CD14-positive monocyte (primary cell): ENCODE measurements around the gene PRPF40B. TPM values are rescaled to one million over a fixed set of nuclear protein-coding genes. Genes with fewer than 3 reads are reported as not detected.

Experiments used
- DNase-seq, 3 donors: peaks; one replicate each; pipeline ENCODE4 v3.0.0-alpha.2; 2011 to 2022
- H2AFZ ChIP-seq: 2 replicates; pipeline ENCODE4 v1.6.0; 2012; ENCODE audit warnings: mild to moderate bottlenecking, low read depth, low read length, inconsistent platforms; ENCODE audit not compliant: insufficient read depth, poor library complexity, severe bottlenecking
- H3K27ac ChIP-seq, 2 donors: 1 replicate in 1 of 2; 2 replicates in 1 of 2; pipeline ENCODE4 v1.5.1; 2012 to 2013; ENCODE audit warnings: low read length in 2 of 2, control low read depth in 1 of 2, inconsistent platforms in 1 of 2, low read depth in 1 of 2, mild to moderate bottlenecking in 1 of 2
- H3K27me3 ChIP-seq, 2 donors: one replicate each; pipeline versions ENCODE4 v1.6.0 to v1.6.1; 2011 to 2013; ENCODE audit warnings: low read length in 2 of 2; ENCODE audit not compliant: control insufficient read depth in 2 of 2, insufficient read depth in 2 of 2
- H3K36me3 ChIP-seq, 2 donors: replicated peaks in 1 of 2; 1 replicate in 1 of 2; 2 replicates in 1 of 2; pipeline versions ENCODE4 v1.5.1 to v1.6.1; 2012 to 2013; ENCODE audit warnings: low read length in 2 of 2, control low read depth in 1 of 2, inconsistent platforms in 1 of 2, mild to moderate bottlenecking in 1 of 2; ENCODE audit not compliant: insufficient read depth in 2 of 2, control insufficient read depth in 1 of 2
- H3K4me1 ChIP-seq, 2 donors: 1 replicate in 1 of 2; 2 replicates in 1 of 2; pipeline versions ENCODE4 v1.5.1 to v1.6.1; 2012 to 2013; ENCODE audit warnings: low read length in 2 of 2, control low read depth in 1 of 2, inconsistent platforms in 1 of 2, mild to moderate bottlenecking in 1 of 2, moderate library complexity in 1 of 2; ENCODE audit not compliant: insufficient read depth in 2 of 2, control insufficient read depth in 1 of 2
- H3K4me2 ChIP-seq: replicated peaks from 2 replicates; pipeline ENCODE3; 2012; ENCODE audit warnings: low read length, moderate library complexity, mild to moderate bottlenecking; ENCODE audit not compliant: poor library complexity, severe bottlenecking; ENCODE audit errors: extremely low read depth
- H3K4me3 ChIP-seq, 3 experiments: fragments of 200-600 bp in 1 of 3; sonication (generic) in 1 of 3; replicated peaks in 1 of 3; 1 replicate in 2 of 3; 2 replicates in 1 of 3; pipeline ENCODE4 v1.5.1; 2011 to 2013; ENCODE audit warnings: low read length in 3 of 3, mild to moderate bottlenecking in 3 of 3, control low read depth in 2 of 3, low read depth in 2 of 3, inconsistent platforms in 1 of 3, moderate library complexity in 1 of 3
- H3K79me2 ChIP-seq: 2 replicates; pipeline ENCODE4 v1.6.0; 2012; ENCODE audit warnings: mild to moderate bottlenecking, control low read depth, inconsistent platforms, low read length, moderate library complexity; ENCODE audit not compliant: insufficient read depth
- H3K9ac ChIP-seq: 2 replicates; pipeline ENCODE4 v1.6.0; 2017; ENCODE audit warnings: low read length, mild to moderate bottlenecking; ENCODE audit not compliant: insufficient read depth, poor library complexity, severe bottlenecking
- H3K9me3 ChIP-seq, 2 donors: replicated peaks in 1 of 2; 1 replicate in 1 of 2; 2 replicates in 1 of 2; pipeline versions ENCODE4 v1.5.1 to v1.6.1; 2012 to 2013; ENCODE audit warnings: low read length in 2 of 2, control low read depth in 1 of 2; ENCODE audit not compliant: control insufficient read depth in 1 of 2, insufficient read depth in 1 of 2
- H4K20me1 ChIP-seq: 2 replicates; pipeline ENCODE4 v1.6.0; 2012; ENCODE audit warnings: mild to moderate bottlenecking, low read length, control low read depth, moderate library complexity; ENCODE audit not compliant: insufficient read depth
- H3K27ac Mint-ChIP-seq, 7 donors: one replicate each; pipeline ENCODE4 v1.8.0; 2020; ENCODE audit warnings: mild to moderate bottlenecking in 7 of 7, mixed read lengths in 7 of 7, moderate library complexity in 6 of 7, inconsistent platforms in 2 of 7
- H3K27me3 Mint-ChIP-seq, 3 donors: one replicate each; pipeline ENCODE4 v1.8.0; 2021 to 2022; ENCODE audit warnings: low read depth in 3 of 3, mild to moderate bottlenecking in 3 of 3, mixed read lengths in 3 of 3, moderate library complexity in 3 of 3, inconsistent platforms in 1 of 3
- H3K36me3 Mint-ChIP-seq, 2 donors: one replicate each; pipeline ENCODE4 v1.8.0; 2020; ENCODE audit warnings: mixed read lengths in 2 of 2, inconsistent platforms in 1 of 2, mild to moderate bottlenecking in 1 of 2
- H3K4me1 Mint-ChIP-seq: one replicate; pipeline ENCODE4 v1.8.0; 2020; ENCODE audit warnings: mild to moderate bottlenecking, mixed read lengths
- H3K4me3 Mint-ChIP-seq, 2 donors: one replicate each; pipeline ENCODE4 v1.8.0; 2020; ENCODE audit warnings: mild to moderate bottlenecking in 2 of 2, mixed read lengths in 2 of 2, moderate library complexity in 1 of 2
- H3K9me3 Mint-ChIP-seq, 7 donors: one replicate each; pipeline ENCODE4 v1.8.0; 2020 to 2022; ENCODE audit warnings: mixed read lengths in 7 of 7, mild to moderate bottlenecking in 6 of 7, moderate library complexity in 6 of 7, inconsistent platforms in 2 of 7
- WGBS: methylation state at CpG from one replicate; pipeline ENCODE4 v1.1.5; 2013; ENCODE audit warnings: missing lambda C conversion rate; ENCODE audit not compliant: insufficient coverage; 5-methylcytosine and 5-hydroxymethylcytosine counted together
- intact Hi-C, 2 donors: fragments of 100-400 bp; cut with micrococcal nuclease; formaldehyde crosslinking; loops; one replicate each; pipeline versions ENCODE4 v1.15.0 to v1.15.1; 2023
- polyA plus RNA-seq, 3 donors: library from polyadenylated mRNA; depleted of rRNA in 1 of 3; unstranded in 2 of 3; stranded (reverse) in 1 of 3; fragments of 300-500 nt in 2 of 3; fragments of >200 nt in 1 of 3; fragmentation: Illumina TruSeq in 2 of 3; gene quantifications; 1 replicate in 2 of 3; 2 replicates in 1 of 3; pipeline ENCODE4 v1.2.3, GENCODE V29; 2012 to 2021
- TF ChIP-seq, protein P1 (sequence below): fragments of 200-600 bp; IDR thresholded peaks from one replicate; pipeline ENCODE4 v1.8.0; 2022; ENCODE audit warnings: antibody characterized with exemption, mild to moderate bottlenecking

PRPF40B gene
- polyA plus RNA-seq, 3 donors, result 0.14 to 1.3 (median 0.57) TPM

- peaks cover 10% of the 10 kb centered on the region for H3K4me1 Mint-ChIP-seq
- H3K27ac ChIP-seq, result no peak overlapping the region
- no peaks in the 10 kb centered on the region for H3K9me3 Mint-ChIP-seq
- no peak overlapping the region for H3K4me2 ChIP-seq
- H3K27me3 Mint-ChIP-seq, result peaks cover 0 to 4% (median 3%) of the 10 kb centered on the region in 3 donors
- DNase-seq, result no peak
- TF ChIP-seq, protein P1, sequence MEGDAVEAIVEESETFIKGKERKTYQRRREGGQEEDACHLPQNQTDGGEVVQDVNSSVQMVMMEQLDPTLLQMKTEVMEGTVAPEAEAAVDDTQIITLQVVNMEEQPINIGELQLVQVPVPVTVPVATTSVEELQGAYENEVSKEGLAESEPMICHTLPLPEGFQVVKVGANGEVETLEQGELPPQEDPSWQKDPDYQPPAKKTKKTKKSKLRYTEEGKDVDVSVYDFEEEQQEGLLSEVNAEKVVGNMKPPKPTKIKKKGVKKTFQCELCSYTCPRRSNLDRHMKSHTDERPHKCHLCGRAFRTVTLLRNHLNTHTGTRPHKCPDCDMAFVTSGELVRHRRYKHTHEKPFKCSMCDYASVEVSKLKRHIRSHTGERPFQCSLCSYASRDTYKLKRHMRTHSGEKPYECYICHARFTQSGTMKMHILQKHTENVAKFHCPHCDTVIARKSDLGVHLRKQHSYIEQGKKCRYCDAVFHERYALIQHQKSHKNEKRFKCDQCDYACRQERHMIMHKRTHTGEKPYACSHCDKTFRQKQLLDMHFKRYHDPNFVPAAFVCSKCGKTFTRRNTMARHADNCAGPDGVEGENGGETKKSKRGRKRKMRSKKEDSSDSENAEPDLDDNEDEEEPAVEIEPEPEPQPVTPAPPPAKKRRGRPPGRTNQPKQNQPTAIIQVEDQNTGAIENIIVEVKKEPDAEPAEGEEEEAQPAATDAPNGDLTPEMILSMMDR, result no peak
- intact Hi-C loops, result loop anchor here in 1 of 2 donors (10.0 kb wide), 1 partner anchor 202 kb away; no protein-coding TSS in a partner anchor
- H2AFZ ChIP-seq, result no peak overlapping the region
- H3K36me3 ChIP-seq, result no peaks in the 10 kb centered on the region
- peak overlapping the region in 1 of 7 donors; percentile 31 for H3K27ac Mint-ChIP-seq
- H3K79me2 ChIP-seq, result no peaks in the 10 kb centered on the region
- H3K4me3 Mint-ChIP-seq, result no peak overlapping the region
- no peak overlapping the region for H3K9ac ChIP-seq
- H3K4me1 ChIP-seq, result no peaks in the 10 kb centered on the region
- no peak overlapping the region for H3K4me3 ChIP-seq
- H3K27me3 ChIP-seq, result no peaks in the 10 kb centered on the region
- no peaks in the 10 kb centered on the region for H3K9me3 ChIP-seq
- H3K36me3 Mint-ChIP-seq, result no peaks in the 10 kb centered on the region
- 100% methylated on average over 6 of the region's 8 CpGs for WGBS
- no peaks in the 10 kb centered on the region for H4K20me1 ChIP-seq
Measured at GRCh38 chr12:49632986-49633702, 9.8 kb downstream of the PRPF40B start.

GRCh38 chr12:49633703-49634345, 10.5 kb downstream of the PRPF40B start:
- H2AFZ ChIP-seq, result no peak overlapping the region
- no peak overlapping the region for H3K27ac ChIP-seq
- no peaks in the 10 kb centered on the region for H3K9me3 ChIP-seq
- no peak overlapping the region for H3K4me3 ChIP-seq
- H3K79me2 ChIP-seq, result no peaks in the 10 kb centered on the region
- Mint-ChIP-seq H3K9me3 (no peaks in the 10 kb centered on the region), H3K27ac (peak overlapping the region in 1 of 7 donors; percentile 31), H3K4me1 (peaks cover 10% of the 10 kb centered on the region), H3K36me3 (no peaks in the 10 kb centered on the region), H3K27me3 (peaks cover 0 to 4% (median 3%) of the 10 kb centered on the region in 3 donors), H3K4me3 (no peak overlapping the region)
- no peaks in the 10 kb centered on the region for H3K36me3 ChIP-seq
- TF ChIP-seq, protein P1, result no peak
- no peak for DNase-seq
- intact Hi-C loops, result loop anchor here in 1 of 2 donors (2.0 to 10.0 kb wide), 2 partner anchors 23 to 201 kb away; no protein-coding TSS in a partner anchor
- no peaks in the 10 kb centered on the region for H3K27me3 ChIP-seq
- no peak overlapping the region for H3K9ac ChIP-seq
- no peaks in the 10 kb centered on the region for H4K20me1 ChIP-seq
- 83% methylated on average over 1 of the region's 2 CpGs for WGBS
- H3K4me2 ChIP-seq, result no peak overlapping the region
- no peaks in the 10 kb centered on the region for H3K4me1 ChIP-seq
